AG04449 (cell line): ENCODE results near the gene ARHGAP30.

Source experiments
- CTCF ChIA-PET: fragments of 350-600 bp; formaldehyde crosslinking; extraction: SDS; loops from one replicate; lab custom pipeline; 2021; ENCODE audit warnings: antibody characterized with exemption; lab: Yijun Ruan, JAX
- POLR2A ChIA-PET: fragments of 400-600, 350-600 bp; formaldehyde crosslinking; extraction: SDS; loops from one replicate; lab custom pipeline; 2020; ENCODE audit warnings: antibody characterized with exemption, inconsistent platforms; lab: Yijun Ruan, JAX
- DNase-seq: peaks from one replicate; pipeline ENCODE4 v3.0.0-alpha.2; 2010; ENCODE audit warnings: low read depth, low spot score
- H3K4me3 ChIP-seq: 2 replicates; pipeline ENCODE4 v1.5.1; 2011; ENCODE audit warnings: low read depth, mild to moderate bottlenecking, control low read depth, low read length
- TF ChIP-seq, protein P1 (sequence below): IDR thresholded peaks from one replicate; pipeline ENCODE4 v1.5.1; 2011; ENCODE audit warnings: mild to moderate bottlenecking, moderate library complexity, low read length, control low read depth, inconsistent platforms; ENCODE audit not compliant: insufficient read depth; ENCODE audit errors: missing control alignments

ARHGAP30 gene

GRCh38 chr1:161083748-161084596 is 14.3 kb upstream of the ARHGAP30 start:
- H3K4me3 ChIP-seq: no peak overlapping the region
- DNase-seq: no peak
- TF ChIP-seq, protein P1, sequence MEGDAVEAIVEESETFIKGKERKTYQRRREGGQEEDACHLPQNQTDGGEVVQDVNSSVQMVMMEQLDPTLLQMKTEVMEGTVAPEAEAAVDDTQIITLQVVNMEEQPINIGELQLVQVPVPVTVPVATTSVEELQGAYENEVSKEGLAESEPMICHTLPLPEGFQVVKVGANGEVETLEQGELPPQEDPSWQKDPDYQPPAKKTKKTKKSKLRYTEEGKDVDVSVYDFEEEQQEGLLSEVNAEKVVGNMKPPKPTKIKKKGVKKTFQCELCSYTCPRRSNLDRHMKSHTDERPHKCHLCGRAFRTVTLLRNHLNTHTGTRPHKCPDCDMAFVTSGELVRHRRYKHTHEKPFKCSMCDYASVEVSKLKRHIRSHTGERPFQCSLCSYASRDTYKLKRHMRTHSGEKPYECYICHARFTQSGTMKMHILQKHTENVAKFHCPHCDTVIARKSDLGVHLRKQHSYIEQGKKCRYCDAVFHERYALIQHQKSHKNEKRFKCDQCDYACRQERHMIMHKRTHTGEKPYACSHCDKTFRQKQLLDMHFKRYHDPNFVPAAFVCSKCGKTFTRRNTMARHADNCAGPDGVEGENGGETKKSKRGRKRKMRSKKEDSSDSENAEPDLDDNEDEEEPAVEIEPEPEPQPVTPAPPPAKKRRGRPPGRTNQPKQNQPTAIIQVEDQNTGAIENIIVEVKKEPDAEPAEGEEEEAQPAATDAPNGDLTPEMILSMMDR: no peak
- ChIA-PET CTCF (interaction anchor here (1.0 to 7.8 kb wide), 6 partner anchors 10 to 94 kb away, joined by 3 to 82 read pairs (median 12); partner anchors contain the start of gene KLHDC9), POLR2A (interaction anchor here (0.7 kb wide), 1 partner anchor 39 kb away, joined by 3 read pairs; the partner anchor contains the start of gene USF1)

GRCh38 chr1:161082996-161083747 is 13.5 kb upstream of the ARHGAP30 start:
- ChIA-PET CTCF (interaction anchor here (1.0 to 7.8 kb wide), 6 partner anchors 11 to 93 kb away, joined by 3 to 82 read pairs (median 19); partner anchors contain the start of gene KLHDC9), POLR2A (no interaction called here)
- no peak overlapping the region for H3K4me3 ChIP-seq
- TF ChIP-seq, protein P1: no peak
- DNase-seq: no peak

DNA sequence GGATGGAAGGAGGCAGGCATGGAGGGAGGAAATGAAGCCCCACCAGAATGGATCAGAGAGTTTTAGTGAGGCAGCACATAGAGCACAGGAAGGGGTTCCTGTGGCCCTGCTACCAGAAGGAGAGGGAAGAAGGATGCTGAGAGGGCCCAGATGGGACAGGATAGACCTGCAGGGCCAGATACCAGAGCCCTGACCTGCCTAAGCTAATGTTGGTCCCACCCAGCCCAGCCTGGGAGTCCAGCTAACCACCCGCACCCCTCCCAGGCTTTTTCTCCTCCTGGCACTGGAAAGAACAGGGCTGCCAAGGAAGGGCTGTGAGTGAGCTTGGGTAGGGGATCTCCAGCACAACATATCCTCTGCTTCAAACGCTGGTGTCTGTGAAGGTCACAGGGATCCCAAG is 12.8 kb upstream of the ARHGAP30 start:
- POLR2A ChIA-PET: no interaction called here
- CTCF ChIA-PET: interaction anchor here (1.0 to 7.8 kb wide), 6 partner anchors 11 to 92 kb away, joined by 3 to 82 read pairs (median 11); partner anchors contain the start of gene KLHDC9
- DNase-seq: no peak
- TF ChIP-seq, protein P1: no peak
- H3K4me3 ChIP-seq: no peak overlapping the region

DNA sequence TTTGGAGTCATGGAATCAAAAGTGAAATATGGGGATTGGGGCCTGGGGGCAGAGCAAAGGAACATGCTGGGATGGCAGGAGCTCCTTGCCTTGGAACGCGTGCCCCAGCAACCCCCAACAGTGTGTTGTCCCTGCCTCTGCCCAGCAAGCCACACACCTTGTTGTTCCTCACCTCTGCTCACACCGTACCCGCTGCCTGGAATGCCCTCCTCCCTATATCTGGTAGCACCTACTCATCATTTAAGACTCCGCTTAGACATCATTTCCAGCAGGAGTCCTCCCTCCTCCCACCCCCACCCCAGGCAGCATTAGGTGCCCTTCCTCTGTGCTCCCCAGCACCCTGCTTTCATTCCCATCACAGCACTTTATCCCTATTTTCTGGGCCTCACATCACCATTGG is 11.8 kb upstream of the ARHGAP30 start:
- TF ChIP-seq, protein P1: no peak
- ChIA-PET CTCF (interaction anchor here (2.0 to 5.4 kb wide), 3 partner anchors 10 to 15 kb away, joined by 16 to 19 read pairs (median 19); no protein-coding TSS in a partner anchor), POLR2A (no interaction called here)
- no peak for DNase-seq
- no peak overlapping the region for H3K4me3 ChIP-seq

GRCh38 chr1:161080441-161081405 is 11.0 kb upstream of the ARHGAP30 start:
- no peak overlapping the region for H3K4me3 ChIP-seq
- TF ChIP-seq, protein P1: no peak
- no peak for DNase-seq
- ChIA-PET CTCF (interaction anchor here (0.6 to 5.4 kb wide), 6 partner anchors 9 to 83 kb away, joined by 3 to 19 read pairs (median 10); no protein-coding TSS in a partner anchor), POLR2A (interaction anchor here (0.6 kb wide), 1 partner anchor 979 kb away, joined by 3 read pairs; no protein-coding TSS in a partner anchor)
